ENCODE results near the gene TRIM59.

DNA sequence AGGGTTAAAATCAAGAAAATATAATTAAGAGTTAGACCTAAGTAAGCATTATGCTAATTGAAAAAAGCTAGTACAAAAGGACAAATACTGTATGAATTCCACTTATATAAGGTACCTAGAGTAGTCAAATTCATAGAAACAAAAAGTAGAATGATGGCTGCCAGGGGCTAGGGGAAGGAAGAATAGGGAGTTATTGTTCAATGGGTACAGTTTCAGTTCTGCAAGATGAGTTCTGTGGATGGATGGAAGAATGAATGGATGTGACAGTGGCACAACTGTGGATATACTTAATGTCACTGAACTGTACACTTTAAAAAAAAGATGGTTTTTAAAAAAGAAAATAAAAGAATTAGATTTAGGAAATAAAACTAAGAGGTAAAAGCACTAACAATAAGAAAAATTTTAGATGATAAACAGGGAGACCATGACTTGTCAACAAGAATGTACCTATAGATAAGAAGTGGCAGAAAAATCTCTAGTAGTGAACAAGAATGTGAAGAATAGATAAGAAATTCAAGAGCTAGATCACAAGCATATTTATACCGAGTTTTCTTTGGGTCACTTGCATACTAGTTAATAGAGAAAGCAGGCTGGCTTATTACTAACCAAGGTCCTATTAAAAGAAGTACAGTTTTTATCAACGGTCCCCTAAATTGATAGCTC is 56.1 kb downstream of the TRIM59 start:
- TF ChIP-seq ZNF423 (tag by site-specific recombination; IDR thresholded peaks at IDR 0.05) (no peak), ZNF311 (tag by site-specific recombination; IDR thresholded peaks at IDR 0.05; ENCODE audit: borderline replicate concordance) (no peak)
- TF ChIP-seq, protein P1, sequence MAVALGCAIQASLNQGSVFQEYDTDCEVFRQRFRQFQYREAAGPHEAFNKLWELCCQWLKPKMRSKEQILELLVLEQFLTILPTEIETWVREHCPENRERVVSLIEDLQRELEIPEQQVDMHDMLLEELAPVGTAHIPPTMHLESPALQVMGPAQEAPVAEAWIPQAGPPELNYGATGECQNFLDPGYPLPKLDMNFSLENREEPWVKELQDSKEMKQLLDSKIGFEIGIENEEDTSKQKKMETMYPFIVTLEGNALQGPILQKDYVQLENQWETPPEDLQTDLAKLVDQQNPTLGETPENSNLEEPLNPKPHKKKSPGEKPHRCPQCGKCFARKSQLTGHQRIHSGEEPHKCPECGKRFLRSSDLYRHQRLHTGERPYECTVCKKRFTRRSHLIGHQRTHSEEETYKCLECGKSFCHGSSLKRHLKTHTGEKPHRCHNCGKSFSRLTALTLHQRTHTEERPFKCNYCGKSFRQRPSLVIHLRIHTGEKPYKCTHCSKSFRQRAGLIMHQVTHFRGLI (tag by site-specific recombination; IDR thresholded peaks at IDR 0.05) = no peak
